Lung (tissue), 12 donors: Measurements from ENCODE around the gene RASGRF2. TPM values are rescaled to one million over a fixed set of nuclear protein-coding genes. Genes with fewer than 3 reads are reported as not detected.

Source experiments
- ATAC-seq: fragments of 200-7000 bp; cut with Tn5 transposase; one replicate; pipeline ENCODE4 v1.9.1; 2020; ENCODE audit warnings: moderate number of reproducible peaks; ENCODE audit not compliant: insufficient read depth, low FRiP score
- DNase-seq, 3 donors: peaks; one replicate each; pipeline ENCODE4 v3.0.0-alpha.2; 2013 to 2017
- H3K27ac ChIP-seq, 2 donors: one replicate each; pipeline ENCODE4 v1.5.1; 2013; ENCODE audit warnings: mild to moderate bottlenecking in 2 of 2, moderate library complexity in 2 of 2, control low read depth in 1 of 2, inconsistent platforms in 1 of 2, low read depth in 1 of 2, low read length in 1 of 2
- H3K27me3 ChIP-seq, 3 donors: one replicate each; pipeline ENCODE4 v1.5.1; 2013; ENCODE audit warnings: low read length in 2 of 3; ENCODE audit not compliant: control insufficient read depth in 3 of 3, insufficient read depth in 3 of 3
- H3K36me3 ChIP-seq, 4 donors: one replicate each; pipeline ENCODE4 v1.5.1; 2013; ENCODE audit warnings: low read length in 4 of 4, mild to moderate bottlenecking in 1 of 4, moderate library complexity in 1 of 4; ENCODE audit not compliant: control insufficient read depth in 4 of 4, insufficient read depth in 4 of 4
- H3K4me1 ChIP-seq, 5 donors: one replicate each; pipeline ENCODE4 v1.5.1; 2013; ENCODE audit warnings: low read length in 5 of 5, mild to moderate bottlenecking in 2 of 5, moderate library complexity in 1 of 5; ENCODE audit not compliant: control insufficient read depth in 5 of 5, insufficient read depth in 5 of 5
- H3K4me3 ChIP-seq: one replicate; pipeline ENCODE4 v1.5.1; 2013; ENCODE audit warnings: mild to moderate bottlenecking, control low read depth, moderate library complexity
- H3K9ac ChIP-seq, 2 donors: one replicate each; pipeline ENCODE4 v1.5.1; 2013; ENCODE audit warnings: low read length in 2 of 2, control low read depth in 1 of 2; ENCODE audit not compliant: insufficient read depth in 1 of 2
- H3K9me3 ChIP-seq, 4 donors: one replicate each; pipeline ENCODE4 v1.5.1; 2013; ENCODE audit warnings: low read length in 3 of 4, mild to moderate bottlenecking in 1 of 4, moderate library complexity in 1 of 4; ENCODE audit not compliant: control insufficient read depth in 4 of 4, insufficient read depth in 3 of 4
- WGBS, 2 donors: extraction: QIAGEN DNeasy Blood & Tissue Kit; methylation state at CpG; one replicate each; pipeline ENCODE4 v1.1.7; 2013; 5-methylcytosine and 5-hydroxymethylcytosine counted together
- polyA plus RNA-seq, 2 donors: library from polyadenylated mRNA; stranded (reverse); fragments of 200-250 nt; gene quantifications; one replicate each; pipeline ENCODE4 v1.2.1, GENCODE V29; 2013
- total RNA-seq, 2 donors: library from RNA; depleted of rRNA in 1 of 2; stranded (reverse); fragments of >200 nt in 1 of 2; gene quantifications; one replicate each; pipeline ENCODE4 v1.2.1, GENCODE V29; 2014 to 2021
- TF ChIP-seq, protein P1 (sequence below): IDR thresholded peaks from 2 replicates; pipeline ENCODE4 v1.5.1; 2012; ENCODE audit warnings: mild to moderate bottlenecking; ENCODE audit errors: control extremely low read depth, extremely low read depth
- donor health status: control.
- donor health status: control.
- donor health status: Bipolar disorder and iron deficiency.
- donor health status: healthy.
- donor health status: DM: yes; HTN: yes; CAD: no.

Gene RASGRF2
- total and polyA plus RNA-seq, 4 donors = 1.0 to 12.0 (median 2.7) TPM

DNA sequence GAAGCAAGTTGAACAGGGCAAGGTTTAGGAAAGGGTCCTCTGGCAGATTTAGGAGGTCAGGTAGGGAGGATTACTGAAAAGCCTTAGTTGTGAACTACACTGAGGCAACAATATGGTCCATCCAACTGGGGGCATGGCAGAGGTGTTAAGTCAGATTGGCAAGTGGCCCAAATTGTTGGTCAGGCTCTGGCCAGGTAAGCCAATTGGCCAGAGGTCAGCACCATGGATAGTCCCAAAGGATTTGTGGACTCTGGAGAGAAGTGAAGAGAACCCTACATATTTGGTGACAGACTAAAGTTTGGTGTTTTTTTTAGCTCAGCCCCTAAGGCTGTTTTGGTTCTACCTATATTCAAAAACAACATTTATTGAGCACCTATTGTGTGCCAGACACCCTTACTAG, 39.1 kb upstream of the RASGRF2 start:
- Histone ChIP-seq H3K4me3 (no peak overlapping the region), H3K27ac (no peak overlapping the region), H3K9ac (no peak overlapping the region), H3K36me3 (no peaks in the 10 kb centered on the region), H3K9me3 (no peaks in the 10 kb centered on the region), H3K4me1 (no peaks in the 10 kb centered on the region), H3K27me3 (no peaks in the 10 kb centered on the region)
- TF ChIP-seq, protein P1, sequence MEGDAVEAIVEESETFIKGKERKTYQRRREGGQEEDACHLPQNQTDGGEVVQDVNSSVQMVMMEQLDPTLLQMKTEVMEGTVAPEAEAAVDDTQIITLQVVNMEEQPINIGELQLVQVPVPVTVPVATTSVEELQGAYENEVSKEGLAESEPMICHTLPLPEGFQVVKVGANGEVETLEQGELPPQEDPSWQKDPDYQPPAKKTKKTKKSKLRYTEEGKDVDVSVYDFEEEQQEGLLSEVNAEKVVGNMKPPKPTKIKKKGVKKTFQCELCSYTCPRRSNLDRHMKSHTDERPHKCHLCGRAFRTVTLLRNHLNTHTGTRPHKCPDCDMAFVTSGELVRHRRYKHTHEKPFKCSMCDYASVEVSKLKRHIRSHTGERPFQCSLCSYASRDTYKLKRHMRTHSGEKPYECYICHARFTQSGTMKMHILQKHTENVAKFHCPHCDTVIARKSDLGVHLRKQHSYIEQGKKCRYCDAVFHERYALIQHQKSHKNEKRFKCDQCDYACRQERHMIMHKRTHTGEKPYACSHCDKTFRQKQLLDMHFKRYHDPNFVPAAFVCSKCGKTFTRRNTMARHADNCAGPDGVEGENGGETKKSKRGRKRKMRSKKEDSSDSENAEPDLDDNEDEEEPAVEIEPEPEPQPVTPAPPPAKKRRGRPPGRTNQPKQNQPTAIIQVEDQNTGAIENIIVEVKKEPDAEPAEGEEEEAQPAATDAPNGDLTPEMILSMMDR = no peak
- DNase-seq (no peak), ATAC-seq (no peak)

DNA sequence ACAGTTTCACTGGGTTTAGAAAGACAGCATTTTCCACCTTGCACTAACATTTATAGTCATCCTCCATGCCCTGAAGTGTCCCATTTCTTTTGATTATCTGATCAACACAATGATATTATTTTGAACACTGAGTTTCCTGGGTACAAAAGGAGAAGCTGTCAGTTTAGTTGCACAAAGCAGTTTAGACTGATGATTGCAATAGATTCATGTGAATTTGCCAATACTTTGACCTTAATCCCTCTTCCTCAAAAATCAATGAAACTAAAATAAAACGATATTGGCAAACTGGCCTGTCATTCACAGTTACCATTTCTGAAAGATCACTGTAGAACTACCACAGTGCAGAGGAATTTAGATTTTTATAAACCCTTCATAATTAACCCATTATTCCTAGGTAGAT, 34.2 kb upstream of the RASGRF2 start:
- Histone ChIP-seq H3K27me3 (no peaks in the 10 kb centered on the region), H3K4me1 (peaks cover 0 to 2% (median 0%) of the 10 kb centered on the region in 5 donors), H3K36me3 (no peaks in the 10 kb centered on the region), H3K9me3 (peaks cover 0 to 2% (median 0%) of the 10 kb centered on the region in 4 donors), H3K9ac (no peak overlapping the region), H3K4me3 (no peak overlapping the region), H3K27ac (no peak overlapping the region)
- ATAC-seq (no peak), DNase-seq (no peak)
- 41 to 77% methylated on average over 1 of the region's 1 CpG for WGBS, 2 donors
- TF ChIP-seq, protein P1 = no peak

DNA sequence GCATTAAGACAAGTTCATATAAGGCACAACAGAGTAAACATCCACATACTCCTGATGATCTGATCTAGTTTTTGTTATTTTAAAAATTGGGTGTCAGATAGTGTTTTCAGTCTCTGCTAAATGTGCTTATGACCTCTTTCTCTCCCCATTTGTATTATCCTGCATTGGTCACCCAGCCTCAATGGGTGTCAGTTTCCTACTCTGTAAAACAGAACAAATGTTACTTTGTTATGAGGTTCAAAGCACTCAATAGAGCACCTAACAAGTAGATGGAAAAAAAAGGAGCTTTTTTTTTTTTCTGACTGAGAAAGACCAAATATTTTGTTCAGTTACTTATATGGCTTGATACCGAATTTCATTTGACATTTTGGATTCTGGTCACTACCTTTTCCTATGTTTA, 33.6 kb upstream of the RASGRF2 start:
- 74 to 91% methylated on average over 1 of the region's 1 CpG for WGBS, 2 donors
- H3K4me3 ChIP-seq = no peak overlapping the region
- H3K27me3 ChIP-seq = no peaks in the 10 kb centered on the region
- H3K9ac ChIP-seq = no peak overlapping the region
- DNase-seq (no peak), ATAC-seq (no peak)
- peaks cover 0 to 2% (median 0%) of the 10 kb centered on the region in 5 donors for H3K4me1 ChIP-seq
- TF ChIP-seq, protein P1 = no peak
- no peaks in the 10 kb centered on the region for H3K36me3 ChIP-seq
- no peak overlapping the region for H3K27ac ChIP-seq
- peaks cover 0 to 2% (median 0%) of the 10 kb centered on the region in 4 donors for H3K9me3 ChIP-seq

DNA sequence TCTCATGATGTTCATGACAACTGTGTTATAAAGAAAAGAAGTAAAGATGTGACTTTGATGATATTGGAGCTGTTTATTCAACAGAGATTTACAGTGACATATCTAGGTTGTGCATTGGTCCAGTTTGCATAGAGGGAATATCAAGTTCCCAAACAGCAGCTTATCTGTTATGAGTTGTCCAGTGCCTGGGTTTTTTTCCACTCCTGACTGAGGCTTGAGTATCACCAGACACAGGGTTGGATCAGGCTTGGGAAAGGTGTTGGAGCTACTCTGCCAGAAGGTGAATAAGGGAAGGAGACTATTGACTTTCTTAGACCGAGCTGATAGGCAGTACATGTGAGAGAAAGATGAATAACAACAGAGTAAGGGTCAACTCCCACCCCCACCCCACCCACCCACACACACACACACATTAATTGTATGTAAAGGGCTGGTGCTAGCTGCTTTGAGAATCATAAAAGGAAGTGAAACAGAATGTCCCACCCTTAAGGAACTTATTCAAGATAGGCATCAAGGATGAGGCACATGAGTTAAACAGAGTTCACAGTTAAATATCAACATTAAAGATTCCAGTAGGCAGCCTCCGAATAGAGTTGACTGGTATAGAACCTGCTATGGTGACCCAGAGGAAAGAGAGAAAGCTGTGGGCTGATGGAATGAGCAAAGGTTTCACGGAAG, 33.0 kb upstream of the RASGRF2 start:
- peaks cover 0 to 2% (median 0%) of the 10 kb centered on the region in 4 donors for H3K9me3 ChIP-seq
- WGBS, 2 donors = 74 to 78% methylated on average over 3 of the region's 3 CpGs
- TF ChIP-seq, protein P1 = no peak
- H3K4me1 ChIP-seq = peaks cover 0 to 2% (median 0%) of the 10 kb centered on the region in 5 donors
- H3K4me3 ChIP-seq = no peak overlapping the region
- H3K36me3 ChIP-seq = no peaks in the 10 kb centered on the region
- H3K27me3 ChIP-seq = no peaks in the 10 kb centered on the region
- H3K27ac ChIP-seq = no peak overlapping the region
- DNase-seq (no peak), ATAC-seq (no peak)
- no peak overlapping the region for H3K9ac ChIP-seq
